Stimulated activated CD4-positive, alpha-beta T cell treated with anti-CD3 and anti-CD28 coated beads, Interleukin-15, amount 100 ng/mL, for 1 hour (primary cell): ENCODE data around the gene PIM1.
"Not testable (repeated sequence)": the region's sequence is repeated elsewhere in the genome, so short reads cannot be mapped to it uniquely, and the experiment has no call there.

ENCODE experiments used
- DNase-seq, 2 donors: peaks; one replicate each; pipeline ENCODE4 v3.0.0-alpha.2; 2020; ENCODE audit warnings: low read depth in 1 of 2, low spot score in 1 of 2

The PIM1 gene

DNA sequence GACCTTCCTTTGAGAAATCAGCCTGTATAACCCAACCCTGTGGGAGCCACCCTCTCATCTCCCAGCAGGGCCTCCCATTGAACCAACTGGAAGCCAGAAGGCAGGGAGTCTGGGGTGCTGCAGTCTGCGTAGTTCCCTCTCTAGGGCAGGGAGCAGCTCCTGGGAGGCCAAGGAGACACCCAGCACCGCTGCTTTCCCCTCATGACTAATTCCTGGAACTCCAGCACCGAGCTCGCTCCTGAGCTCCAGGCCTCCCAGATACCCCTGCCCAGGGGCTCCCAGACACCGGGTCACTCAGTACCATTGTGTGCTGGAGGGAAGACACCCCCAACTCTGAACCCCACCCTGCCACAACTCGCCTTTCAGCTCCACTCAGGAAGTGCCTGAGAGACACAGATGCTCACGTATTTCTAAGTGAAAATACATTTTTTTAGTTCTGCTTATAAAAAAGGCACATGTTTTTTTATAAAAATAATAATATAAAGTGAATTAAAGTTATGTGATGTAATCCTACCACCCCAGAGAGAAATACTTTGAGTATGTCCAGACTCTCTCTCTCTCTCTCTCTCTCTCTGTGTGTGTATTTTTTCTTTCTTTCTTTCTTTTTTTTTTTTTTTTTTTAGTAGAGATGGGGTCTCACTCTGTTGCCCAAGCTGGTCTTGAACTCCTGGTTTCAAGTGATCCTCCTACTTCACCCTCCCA lies 17.5 kb downstream of the PIM1 start:
- no peak for DNase-seq

DNA sequence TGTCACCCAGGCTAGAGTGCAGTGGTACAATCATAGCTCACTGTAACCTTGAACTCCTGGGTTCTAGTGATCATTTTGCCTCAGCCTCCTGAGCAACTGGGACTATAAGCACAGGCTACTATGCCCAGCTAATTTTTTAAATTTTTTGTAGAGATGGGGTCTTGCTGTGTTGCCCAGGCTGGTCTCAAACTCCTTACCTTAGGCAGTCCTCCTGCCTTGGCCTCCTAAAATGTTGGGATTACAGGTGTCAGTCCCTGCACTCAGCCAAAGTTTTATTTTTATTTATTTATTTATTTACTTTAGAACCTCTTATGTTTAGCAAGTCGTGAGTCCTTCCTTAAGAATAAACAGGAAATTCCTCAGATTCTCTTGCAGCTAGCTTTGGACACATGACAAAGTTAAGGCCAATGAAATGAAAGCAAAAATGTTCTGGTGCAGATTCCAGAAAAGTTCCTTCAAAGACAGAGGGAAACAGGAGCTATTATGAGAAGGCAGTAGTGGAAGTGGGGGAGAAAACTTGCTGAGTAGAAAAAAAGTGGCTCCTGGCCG lies 19.1 kb downstream of the PIM1 start:
- DNase-seq, result no peak

DNA sequence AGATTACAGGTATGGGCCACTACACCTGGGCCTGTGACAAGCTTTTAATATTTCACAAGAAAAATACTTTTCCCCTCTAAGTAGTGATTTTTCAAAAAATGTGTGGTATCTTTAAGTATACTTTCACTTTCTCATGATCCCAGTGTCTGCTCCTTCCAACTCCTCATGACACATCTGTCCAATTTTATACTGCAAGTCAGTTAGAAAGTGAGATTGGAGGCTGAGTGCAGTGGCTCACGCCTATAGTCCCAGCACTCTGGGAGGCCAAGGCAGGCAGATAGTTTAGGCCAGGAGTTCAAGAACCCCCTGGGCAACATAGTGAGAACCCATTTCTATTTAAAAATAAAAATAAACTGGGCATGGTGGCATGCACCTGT lies 20.2 kb downstream of the PIM1 start:
- DNase-seq, result no peak

DNA sequence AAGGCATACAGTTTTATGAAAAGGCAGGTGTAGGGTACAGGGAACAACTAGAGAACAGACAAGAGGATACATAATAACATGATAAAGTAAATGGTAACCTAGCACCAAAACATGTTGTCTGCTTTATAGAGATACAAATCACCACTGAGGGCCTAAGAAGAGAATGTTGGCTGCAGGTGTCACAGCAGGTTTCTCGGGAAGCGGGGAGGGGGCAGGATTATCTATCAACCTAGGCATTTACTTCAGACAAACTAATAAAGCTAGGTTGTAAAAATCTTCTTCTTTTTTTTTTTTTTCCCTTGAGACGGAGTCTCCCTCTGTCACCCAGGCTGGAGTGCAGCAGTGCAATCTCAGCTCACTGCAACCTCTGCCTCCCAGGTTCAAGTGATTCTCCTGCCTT lies 22.7 kb downstream of the PIM1 start:
- DNase-seq, result no peak

DNA sequence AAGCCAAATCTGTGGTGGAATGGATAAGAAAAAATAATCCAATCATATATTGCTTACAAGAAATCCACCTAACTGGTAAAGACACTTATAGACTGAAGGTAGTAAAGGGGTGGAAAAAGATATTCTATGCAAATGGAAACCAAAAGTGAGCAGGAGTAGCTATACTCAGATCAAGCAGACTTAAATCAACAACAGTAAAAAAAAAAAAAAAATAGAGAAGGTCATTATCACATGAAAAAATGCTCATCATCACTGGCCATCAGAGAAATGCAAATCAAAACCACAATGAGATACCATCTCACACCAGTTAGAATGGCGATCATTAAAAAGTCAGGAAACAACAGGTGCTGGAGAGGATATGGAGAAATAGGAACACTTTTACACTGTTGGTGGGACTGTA lies 24.9 kb downstream of the PIM1 start:
- not testable (repeated sequence) for DNase-seq

DNA sequence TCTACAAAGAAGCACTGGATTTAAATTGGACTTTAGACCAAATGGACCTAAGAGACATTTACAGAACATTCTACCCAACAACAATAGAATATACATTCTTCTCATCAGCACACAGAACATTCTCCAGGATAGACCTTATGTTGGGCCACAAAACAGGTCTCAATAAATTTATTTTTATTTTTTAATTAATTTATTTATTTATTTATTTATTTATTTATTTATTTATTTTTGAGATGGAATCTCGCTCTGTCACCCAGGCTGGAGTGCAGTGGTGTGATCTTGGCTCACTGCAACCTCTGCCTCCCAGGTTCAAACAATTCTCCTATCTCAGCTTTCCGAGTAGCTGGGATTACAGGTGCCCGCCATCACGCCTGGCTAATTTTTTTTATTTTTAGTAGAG lies 26.5 kb downstream of the PIM1 start:
- DNase-seq, result not testable (repeated sequence)

DNA sequence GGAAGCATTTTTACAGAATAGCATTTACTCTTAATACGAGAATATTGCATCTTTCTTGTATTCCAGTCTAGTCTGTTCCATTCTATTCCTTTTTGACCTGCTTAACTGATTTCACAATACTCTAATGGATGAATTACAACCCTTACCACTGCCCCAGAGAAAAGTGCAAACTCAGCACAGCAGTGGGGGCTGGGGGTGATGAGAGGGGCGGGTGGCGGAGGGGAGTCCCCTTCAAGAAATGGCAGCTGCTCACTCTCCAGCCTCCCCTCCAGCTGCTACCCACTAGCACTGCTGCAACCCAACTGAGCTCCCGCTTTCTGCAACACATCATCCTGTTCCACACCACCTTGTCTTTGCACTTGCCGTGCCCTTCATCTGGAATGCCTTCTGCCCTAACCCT lies 30.1 kb downstream of the PIM1 start:
- no peak for DNase-seq

DNA sequence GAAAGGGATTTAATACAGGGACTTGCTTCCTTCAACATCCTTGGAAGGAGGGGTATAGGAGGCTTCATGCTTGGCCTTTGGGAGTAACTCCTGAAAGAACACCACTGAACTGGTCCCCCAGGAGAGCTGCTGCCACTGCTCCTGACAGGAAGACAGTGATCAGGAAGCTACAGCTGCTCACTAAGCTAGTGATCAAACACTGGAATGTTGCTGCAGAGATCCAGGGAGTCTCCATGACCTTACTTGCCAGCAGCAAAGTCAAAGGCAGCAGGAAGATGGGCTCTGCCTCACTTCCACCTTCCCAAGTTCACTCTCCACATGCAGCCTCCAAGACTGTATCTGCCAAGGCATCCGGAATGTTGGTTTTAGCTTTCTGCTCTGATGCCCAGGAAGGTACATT lies 31.8 kb downstream of the PIM1 start:
- DNase-seq, result no peak

DNA sequence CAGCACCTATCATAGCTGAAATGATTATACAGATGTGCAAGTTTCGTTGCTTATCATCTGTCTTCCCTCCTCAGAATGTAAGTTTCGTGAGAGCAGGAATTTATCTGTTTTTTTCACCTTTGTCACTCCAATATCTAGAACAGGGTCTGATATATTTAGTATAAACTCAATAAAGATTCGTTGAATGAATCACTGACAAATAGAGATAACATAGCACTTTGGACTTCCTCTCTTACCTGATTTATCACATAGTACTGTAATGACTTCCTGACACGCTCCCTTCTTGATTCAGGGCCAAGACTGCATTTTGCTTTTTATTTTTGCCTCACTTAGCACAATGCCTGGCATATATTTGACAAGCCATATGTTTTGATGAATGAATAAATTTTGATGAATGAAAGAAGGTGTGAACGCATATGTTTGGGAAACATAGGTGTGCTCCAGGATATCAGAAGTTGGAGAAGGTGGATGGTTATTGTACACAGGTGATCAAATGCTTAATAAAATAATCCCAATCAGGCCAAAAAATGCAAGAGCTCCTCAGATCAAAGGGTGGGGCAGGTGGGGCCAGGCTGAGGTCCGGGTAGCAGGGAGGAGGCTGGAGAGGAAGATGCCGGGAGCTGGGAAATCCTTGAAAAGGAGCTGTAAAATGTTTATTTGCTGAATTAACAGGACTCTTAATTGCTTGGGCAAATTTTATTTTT lies 33.0 kb downstream of the PIM1 start:
- no peak for DNase-seq

DNA sequence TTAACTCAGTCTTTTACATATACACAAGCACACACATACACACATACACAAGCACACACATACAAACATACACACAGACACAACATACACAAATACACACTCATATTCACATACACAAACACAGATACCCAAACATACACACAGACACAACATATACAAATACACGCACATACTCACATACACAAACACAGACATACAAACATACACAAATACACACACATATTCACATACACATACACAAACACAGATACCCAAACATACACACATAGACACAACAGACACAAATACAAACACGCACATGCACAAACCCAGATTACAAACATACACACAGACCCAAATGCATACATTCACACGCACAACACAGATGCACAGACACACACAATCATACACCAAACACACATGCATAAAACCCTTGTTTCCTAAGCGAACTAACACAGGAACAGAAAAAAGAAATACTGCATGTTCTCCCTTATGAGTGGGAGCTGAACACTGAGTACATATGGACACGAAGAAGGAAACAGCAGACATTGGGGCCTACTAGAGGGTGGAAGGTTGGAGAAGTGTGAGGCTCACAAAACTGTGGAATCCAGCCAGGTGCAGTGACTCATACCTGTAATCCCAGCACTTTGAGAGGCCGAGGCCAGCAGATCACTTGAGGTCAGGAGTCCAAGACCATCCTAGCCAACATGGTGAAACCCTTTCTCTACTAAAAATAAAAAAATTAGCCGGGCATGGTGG lies 34.2 kb downstream of the PIM1 start:
- no peak for DNase-seq

DNA sequence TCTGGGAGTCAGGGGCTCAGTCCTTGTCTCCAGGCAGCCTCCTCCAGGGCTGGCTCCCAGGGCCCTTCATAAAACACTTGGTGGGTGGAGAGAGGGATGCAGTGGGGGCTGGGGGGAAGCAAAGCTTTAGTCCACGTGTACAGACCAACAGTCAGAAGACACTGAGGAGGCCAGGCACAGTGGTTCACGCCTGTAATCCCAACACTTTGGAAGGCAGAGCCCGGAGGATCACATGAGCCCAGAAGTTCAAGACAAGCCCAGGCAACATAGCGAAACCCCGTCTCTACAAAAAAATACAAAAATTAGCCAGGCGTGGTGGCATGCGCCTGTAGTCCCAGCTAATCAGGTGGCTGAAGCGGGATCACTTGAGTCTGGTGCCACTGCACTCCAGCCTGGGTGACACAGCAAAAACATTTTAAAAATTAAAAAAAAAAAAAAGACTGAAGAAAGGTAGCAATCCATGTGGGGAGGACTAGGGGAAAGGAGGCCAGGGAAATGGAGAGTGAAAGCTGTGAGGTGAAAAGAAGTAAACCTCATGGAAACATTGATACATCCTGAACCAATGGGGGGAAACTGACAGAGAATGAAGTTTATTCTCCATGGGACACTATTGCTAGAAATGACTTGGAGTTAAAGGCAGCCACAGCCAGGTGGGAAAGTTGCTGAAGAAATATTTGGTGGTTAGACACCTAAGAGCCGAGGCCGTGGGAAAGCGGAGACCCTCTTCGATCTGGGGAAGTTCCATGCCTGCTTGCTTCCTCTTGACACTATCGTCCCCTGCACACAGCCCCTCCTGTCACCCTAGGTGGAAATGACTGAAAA lies 35.4 kb downstream of the PIM1 start:
- no peak for DNase-seq

DNA sequence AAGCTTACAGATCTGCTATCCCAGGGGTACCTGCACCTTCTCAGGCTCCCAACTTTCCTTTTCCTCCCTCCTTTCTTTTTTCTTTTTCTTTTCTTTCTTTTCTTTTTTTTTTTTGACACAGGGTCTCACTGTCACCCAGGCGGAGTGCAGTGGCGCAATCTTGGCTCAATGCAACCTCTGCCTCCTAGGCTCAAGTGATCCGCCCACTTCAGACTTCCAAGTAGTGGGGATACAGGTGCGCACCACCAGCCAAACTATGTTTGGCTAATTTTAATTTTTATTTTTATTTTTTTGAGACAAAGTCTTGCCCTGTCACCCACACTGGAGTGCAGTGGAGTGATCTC lies 36.0 kb downstream of the PIM1 start:
- no peak for DNase-seq

DNA sequence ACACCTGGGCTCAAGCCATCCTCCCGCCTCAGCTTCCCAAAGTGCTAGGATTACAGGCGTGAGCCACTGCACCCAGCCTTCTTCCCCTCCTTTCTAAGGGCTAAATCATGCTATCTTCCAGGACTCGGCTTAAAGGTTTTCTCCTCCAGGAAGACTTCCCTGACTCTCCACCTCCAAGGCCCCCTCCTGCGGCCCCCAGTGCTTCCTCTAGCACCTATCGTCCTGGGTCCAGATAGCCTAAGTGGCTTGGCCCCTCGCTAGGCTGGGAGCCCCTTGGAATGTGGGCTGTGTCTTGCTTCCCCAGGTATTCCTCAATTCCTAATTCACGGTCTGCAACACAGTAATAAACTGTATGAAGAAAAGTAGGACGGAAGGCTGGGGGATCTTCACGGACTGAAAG lies 36.7 kb downstream of the PIM1 start:
- no peak for DNase-seq

DNA sequence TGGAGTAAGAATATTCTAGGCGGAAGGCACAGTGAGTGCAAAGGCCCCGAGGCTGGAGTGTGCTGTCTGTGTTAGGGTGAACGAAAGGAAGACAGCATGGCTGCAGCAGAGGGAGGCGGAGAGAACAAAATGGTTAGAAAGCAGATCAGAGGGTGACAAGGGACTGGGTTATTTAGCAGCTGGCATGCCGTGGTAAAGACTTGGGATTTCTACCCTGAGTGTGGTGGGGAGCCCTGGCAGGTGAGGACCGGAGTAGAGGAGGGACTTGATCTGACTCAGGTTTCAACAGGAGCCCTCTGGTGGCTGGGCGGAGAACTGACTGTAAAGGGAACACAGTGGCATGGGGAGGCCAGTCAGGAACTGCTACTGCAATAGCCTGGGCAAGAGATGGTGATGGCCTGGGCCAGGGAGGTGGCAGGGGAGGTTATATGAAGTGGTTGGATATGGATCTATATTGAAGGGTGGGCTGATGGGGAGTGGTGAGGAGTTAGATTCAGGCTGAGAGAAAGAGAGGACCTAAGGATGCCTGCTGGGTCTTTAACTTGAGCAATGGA lies 38.0 kb downstream of the PIM1 start:
- DNase-seq, result peak; percentile 76 to 78

DNA sequence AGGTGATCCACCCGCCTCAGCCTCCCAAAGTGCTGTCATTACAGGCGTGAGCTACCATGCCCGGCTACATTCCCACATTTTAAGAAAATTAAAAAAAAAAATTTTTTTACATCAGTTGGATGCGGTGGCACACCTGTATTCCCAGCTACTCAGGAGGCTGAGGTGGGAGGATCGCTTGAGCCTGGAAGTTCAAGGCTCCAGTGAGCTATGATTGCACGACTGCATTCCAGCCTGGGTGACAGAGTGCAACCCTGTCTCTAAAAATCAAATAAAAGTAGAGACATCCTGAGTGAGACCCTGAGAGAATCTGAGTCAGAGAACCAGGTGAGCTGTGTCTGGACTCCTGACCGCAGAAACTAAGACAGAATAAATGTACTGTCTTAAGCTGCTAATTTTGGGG lies 38.8 kb downstream of the PIM1 start:
- DNase-seq, result no peak

DNA sequence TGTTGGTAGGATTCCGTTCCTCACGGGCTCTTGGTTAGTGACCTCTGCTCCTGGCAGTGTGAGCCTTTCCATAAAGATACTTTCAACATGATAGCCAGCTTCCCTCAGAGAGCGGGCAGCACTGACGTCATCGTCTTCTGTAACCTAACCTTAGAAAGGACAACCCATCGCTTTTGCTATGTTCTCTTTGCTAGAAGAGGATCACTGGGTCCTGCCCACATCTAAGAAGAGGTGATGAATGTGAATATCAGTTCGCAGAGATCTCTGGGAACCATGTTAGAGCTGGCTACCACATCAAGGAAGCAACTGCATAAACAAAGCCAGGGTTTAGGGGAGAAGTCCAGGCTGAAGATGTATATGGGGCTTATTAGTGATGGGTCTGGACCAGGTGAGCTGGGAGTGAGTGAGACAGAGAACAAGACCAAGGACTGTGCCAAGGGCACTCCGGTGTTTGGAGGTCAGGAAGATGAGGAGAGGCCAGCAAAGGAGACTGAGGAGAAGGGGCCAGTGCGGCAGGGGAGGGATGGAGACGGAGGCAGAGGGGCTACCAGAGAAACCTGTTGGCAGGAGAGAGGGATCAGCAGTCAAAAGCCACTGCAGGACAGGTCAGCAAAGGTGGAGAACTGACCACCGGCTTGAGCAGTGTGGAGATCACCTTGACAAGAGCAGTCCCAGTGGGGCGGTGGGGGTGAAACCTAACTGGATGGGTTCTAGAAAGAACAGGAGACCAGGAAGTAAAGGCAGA lies 39.7 kb downstream of the PIM1 start:
- peak in 1 of 2 donors; percentile 6 for DNase-seq

DNA sequence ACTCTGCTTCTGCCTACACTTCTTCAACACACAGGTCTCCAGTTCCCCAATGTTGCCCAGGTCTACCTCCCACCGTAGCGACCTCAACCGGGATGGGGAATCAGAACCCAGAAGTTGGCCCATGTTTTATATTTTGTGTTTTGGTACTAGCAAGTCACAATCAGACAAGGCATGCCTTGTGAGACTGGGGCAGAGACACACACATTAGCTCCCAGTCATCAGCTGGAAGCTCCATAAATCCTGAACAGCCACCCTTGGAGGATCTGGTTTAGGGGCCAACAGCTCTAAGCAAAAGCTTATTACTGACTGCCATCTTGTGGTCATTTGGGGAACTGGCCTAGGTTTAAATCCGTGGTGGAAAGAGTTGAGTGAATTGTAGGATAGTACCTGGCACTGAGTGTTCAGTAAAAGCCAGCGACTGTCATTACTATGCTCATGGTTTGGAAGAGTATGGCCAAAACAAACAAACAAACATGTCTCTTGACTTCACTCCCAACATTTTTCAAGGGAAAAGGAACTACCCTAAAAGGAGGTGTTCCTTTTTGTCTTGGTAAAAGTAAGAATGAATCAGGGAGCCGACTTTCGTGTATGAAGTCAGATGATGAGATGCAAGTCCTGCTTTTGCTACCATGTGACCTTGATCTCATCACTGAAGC lies 40.5 kb downstream of the PIM1 start:
- peak; percentile 31 to 52 for DNase-seq

DNA sequence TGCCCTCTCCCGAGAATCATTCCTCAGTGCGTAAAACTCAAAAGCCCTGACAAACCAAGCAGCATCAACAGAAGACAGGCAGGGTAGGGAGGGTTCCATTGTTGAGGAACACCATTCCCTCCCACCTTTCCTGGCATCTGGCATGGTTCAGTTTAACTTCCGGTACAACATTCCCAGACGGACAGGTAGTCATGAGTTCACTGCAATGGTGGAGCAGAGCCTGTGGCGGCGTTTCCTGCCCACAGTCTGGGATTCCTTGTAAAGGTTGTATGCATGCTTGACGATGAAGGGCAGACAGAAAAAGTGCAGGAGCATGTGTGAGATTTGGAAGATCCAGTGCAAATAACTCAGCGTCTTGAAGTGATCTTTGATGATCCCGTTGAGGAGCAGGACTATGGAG lies 42.3 kb downstream of the PIM1 start:
- DNase-seq, result no peak

DNA sequence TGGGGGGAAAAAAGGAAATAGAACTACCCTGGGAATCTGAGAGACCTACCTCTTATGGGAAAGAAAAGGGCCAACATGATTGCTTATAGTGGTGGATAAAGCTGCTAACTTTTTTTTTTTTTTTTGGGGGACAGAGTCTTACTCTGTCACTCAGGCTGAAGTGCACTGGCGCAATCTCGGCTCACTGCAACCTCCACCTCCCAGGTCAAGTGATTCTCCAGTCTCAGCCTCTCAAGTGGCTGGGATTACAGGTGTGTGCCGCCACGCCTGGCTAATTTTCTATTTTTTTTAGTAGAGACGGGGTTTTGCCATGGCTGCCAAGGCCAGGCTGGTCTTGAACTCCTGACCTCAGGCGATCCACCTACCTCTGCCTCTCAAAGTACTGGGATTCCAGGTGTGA lies 48.1 kb downstream of the PIM1 start:
- no peak for DNase-seq

DNA sequence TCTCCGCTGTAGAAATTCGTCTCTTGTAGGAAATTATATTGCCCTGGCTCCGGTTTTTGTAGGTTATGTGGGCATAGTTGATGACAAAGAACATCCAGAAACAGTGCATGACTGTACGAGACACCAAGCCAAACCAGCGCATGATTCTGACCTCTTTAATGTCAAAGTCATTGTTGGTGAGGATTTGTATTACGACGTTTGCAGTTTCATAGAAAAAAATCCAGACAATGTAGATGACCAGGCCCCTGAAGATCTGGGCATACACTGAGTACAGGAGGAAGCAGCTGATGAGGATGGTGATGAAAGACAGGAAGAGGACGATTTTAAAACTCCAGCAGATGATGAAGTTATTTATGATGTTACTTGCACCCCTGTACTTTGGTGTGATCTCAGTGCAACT lies 48.6 kb downstream of the PIM1 start:
- DNase-seq, result no peak
